Mesenchymal stem cell (in vitro differentiated cells and primary cell): ENCODE measurements around the gene HERPUD2.

Source experiments
- DNase-seq: peaks from one replicate; pipeline ENCODE4 v3.0.0-alpha.2; 2013
- H2AFZ ChIP-seq: one replicate; pipeline ENCODE4 v1.6.1; 2013; ENCODE audit warnings: low read depth, mild to moderate bottlenecking, control low read depth, inconsistent platforms, low read length, moderate library complexity
- H2AK5ac ChIP-seq: 2 replicates; pipeline ENCODE4 v1.6.1; 2013; ENCODE audit warnings: low read length, moderate library complexity, mild to moderate bottlenecking, inconsistent platforms; ENCODE audit not compliant: severe bottlenecking
- H2BK120ac ChIP-seq: one replicate; pipeline ENCODE4 v1.6.1; 2013; ENCODE audit warnings: low read depth, mild to moderate bottlenecking, inconsistent platforms, low read length, moderate library complexity
- H2BK12ac ChIP-seq, 2 experiments: one replicate each; pipeline ENCODE4 v1.6.1; 2013; ENCODE audit warnings: inconsistent platforms in 2 of 2, low read length in 2 of 2, mild to moderate bottlenecking in 2 of 2, moderate library complexity in 2 of 2, control low read depth in 1 of 2
- H2BK15ac ChIP-seq: one replicate; pipeline ENCODE4 v1.6.1; 2013; ENCODE audit warnings: mild to moderate bottlenecking, low read depth, inconsistent platforms; ENCODE audit not compliant: poor library complexity, severe bottlenecking
- H2BK5ac ChIP-seq: 2 replicates; pipeline ENCODE4 v1.6.1; 2013; ENCODE audit warnings: low read depth, mild to moderate bottlenecking, low read length, control low read depth, inconsistent platforms; ENCODE audit not compliant: poor library complexity, severe bottlenecking
- H3K14ac ChIP-seq, 2 experiments: one replicate each; pipeline ENCODE4 v1.6.1; 2013; ENCODE audit warnings: inconsistent platforms in 2 of 2, low read length in 2 of 2, control low read depth in 1 of 2, mild to moderate bottlenecking in 1 of 2, moderate library complexity in 1 of 2
- H3K18ac ChIP-seq, 2 experiments: one replicate each; pipeline ENCODE4 v1.6.1; 2013; ENCODE audit warnings: inconsistent platforms in 2 of 2, low read length in 2 of 2, control low read depth in 1 of 2, low read depth in 1 of 2, mild to moderate bottlenecking in 1 of 2
- H3K23ac ChIP-seq, 2 experiments: one replicate each; pipeline ENCODE4 v1.6.1; 2013; ENCODE audit warnings: inconsistent platforms in 2 of 2, low read length in 2 of 2, mild to moderate bottlenecking in 2 of 2, moderate library complexity in 2 of 2, control low read depth in 1 of 2
- H3K27ac ChIP-seq: 2 replicates; pipeline ENCODE4 v1.5.1; 2013; ENCODE audit warnings: mild to moderate bottlenecking, moderate library complexity, low read length, control low read depth, inconsistent platforms; ENCODE audit not compliant: poor library complexity, severe bottlenecking
- H3K27me3 ChIP-seq, 2 experiments: 2 replicates each; pipeline versions ENCODE4 v1.6.1 to v1.7.0; 2013; ENCODE audit warnings: low read length in 2 of 2, mild to moderate bottlenecking in 2 of 2, moderate library complexity in 2 of 2, control low read depth in 1 of 2, inconsistent platforms in 1 of 2; ENCODE audit not compliant: control insufficient read depth in 1 of 2, insufficient read depth in 1 of 2
- H3K36me3 ChIP-seq, 2 experiments: 2 replicates each; pipeline versions ENCODE4 v1.6.1 to v1.7.0; 2013; ENCODE audit warnings: low read length in 2 of 2, control low read depth in 1 of 2, inconsistent platforms in 1 of 2, low read depth in 1 of 2, mild to moderate bottlenecking in 1 of 2; ENCODE audit not compliant: insufficient read depth in 2 of 2, control insufficient read depth in 1 of 2
- H3K4ac ChIP-seq, 2 experiments: one replicate each; pipeline ENCODE4 v1.6.1; 2013; ENCODE audit warnings: inconsistent platforms in 2 of 2, low read length in 2 of 2, mild to moderate bottlenecking in 2 of 2, moderate library complexity in 2 of 2, control low read depth in 1 of 2, low read depth in 1 of 2
- H3K4me1 ChIP-seq: 2 replicates; pipeline ENCODE4 v1.6.1; 2013; ENCODE audit warnings: low read depth, low read length, control low read depth; ENCODE audit not compliant: control insufficient read depth, insufficient read depth
- H3K4me2 ChIP-seq: 2 replicates; pipeline ENCODE4 v1.6.1; 2013; ENCODE audit warnings: low read length, mild to moderate bottlenecking, inconsistent platforms; ENCODE audit not compliant: poor library complexity, severe bottlenecking
- H3K4me3 ChIP-seq, 2 experiments: 2 replicates each; pipeline versions ENCODE4 v1.5.1 to v1.7.0; 2013; ENCODE audit warnings: low read length in 2 of 2, mild to moderate bottlenecking in 2 of 2, control low read depth in 1 of 2, low read depth in 1 of 2; ENCODE audit not compliant: insufficient read depth in 1 of 2
- H3K79me1 ChIP-seq: replicated peaks from 2 replicates; pipeline ENCODE4 v1.6.1; 2013; ENCODE audit warnings: mild to moderate bottlenecking, control low read depth, low read length, inconsistent platforms; ENCODE audit not compliant: poor library complexity, severe bottlenecking
- H3K9ac ChIP-seq: 2 replicates; pipeline ENCODE4 v1.7.0; 2013; ENCODE audit warnings: mild to moderate bottlenecking, low read length, moderate library complexity
- H3K9me3 ChIP-seq: 2 replicates; pipeline ENCODE4 v1.7.0; 2013; ENCODE audit warnings: mild to moderate bottlenecking, low read length; ENCODE audit not compliant: control insufficient read depth
- H4K8ac ChIP-seq: one replicate; pipeline ENCODE4 v1.6.1; 2013; ENCODE audit warnings: inconsistent platforms, mild to moderate bottlenecking, low read length, moderate library complexity
- H4K91ac ChIP-seq: one replicate; pipeline ENCODE4 v1.6.1; 2013; ENCODE audit warnings: mild to moderate bottlenecking, low read length, inconsistent platforms
- WGBS: methylation state at CpG from one replicate; pipeline ENCODE4 v1.1.7; 2013; ENCODE audit warnings: mixed read lengths; 5-methylcytosine and 5-hydroxymethylcytosine counted together

The HERPUD2 gene

DNA sequence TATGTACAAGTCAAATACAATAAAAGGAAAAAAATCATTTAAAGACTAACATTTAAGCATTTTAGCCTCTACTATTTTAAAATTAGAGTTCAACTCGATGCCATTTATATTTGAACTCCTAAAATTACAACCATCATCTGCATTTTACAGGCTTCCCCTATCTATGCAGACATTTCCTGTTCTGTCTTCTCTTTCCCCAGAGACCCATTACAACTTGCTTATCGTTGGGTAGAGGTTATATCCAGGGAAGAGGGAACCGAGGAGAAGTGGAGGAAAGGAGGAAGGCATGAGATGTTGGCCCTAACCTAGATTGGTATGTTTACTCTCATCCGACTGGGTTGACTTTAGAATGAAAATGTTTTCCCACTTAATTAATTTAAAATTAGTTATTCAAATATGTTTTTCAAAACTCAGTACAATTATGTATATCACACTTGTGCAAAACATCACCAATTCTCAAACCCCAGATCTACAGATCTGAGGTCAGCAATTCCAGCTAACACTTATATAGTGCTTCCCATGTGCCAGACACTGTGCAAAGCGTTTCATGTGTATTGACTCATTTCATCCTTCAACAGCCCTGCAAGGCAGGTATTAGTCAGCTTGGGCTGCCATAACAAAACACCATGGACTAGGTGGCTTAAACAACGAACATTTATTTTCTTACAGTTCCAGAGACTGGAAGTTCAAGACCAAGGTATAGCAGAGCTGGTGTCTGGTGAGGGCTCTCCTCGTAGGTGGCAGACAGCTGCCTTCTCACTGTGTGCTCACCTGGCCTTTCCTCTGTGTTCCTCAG lies 27.3 kb upstream of the HERPUD2 start:
- Histone ChIP-seq H3K36me3 (no peaks in the 10 kb centered on the region), H3K27ac (no peak overlapping the region), H3K79me1 (no peaks in the 10 kb centered on the region), H3K4me3 (no peak overlapping the region), H3K27me3 (no peaks in the 10 kb centered on the region), H4K91ac (no peak overlapping the region), H2BK5ac (no peak overlapping the region), H3K23ac (no peak overlapping the region), H3K4ac (no peak overlapping the region), H3K18ac (no peak overlapping the region), H4K8ac (no peak overlapping the region), H2BK12ac (no peak overlapping the region), H3K14ac (no peak overlapping the region), H3K9ac (no peak overlapping the region), H2BK15ac (no peak overlapping the region), H2AK5ac (no peak overlapping the region), H2BK120ac (no peak overlapping the region), H3K4me1 (no peaks in the 10 kb centered on the region), H3K9me3 (no peaks in the 10 kb centered on the region), H2AFZ (no peak overlapping the region), H3K4me2 (no peak overlapping the region)
- no peak for DNase-seq
- WGBS: 65% methylated on average over 3 of the region's 7 CpGs

- DNase-seq: no peak
- 94% methylated on average over 1 of the region's 2 CpGs for WGBS
- Histone ChIP-seq H3K23ac (no peak overlapping the region), H3K9me3 (no peaks in the 10 kb centered on the region), H3K4me2 (no peak overlapping the region), H3K14ac (no peak overlapping the region), H3K27ac (no peak overlapping the region), H2BK5ac (no peak overlapping the region), H2BK12ac (peak overlapping the region in 1 of 2 experiments; percentile 13), H3K4me1 (no peaks in the 10 kb centered on the region), H2BK120ac (no peak overlapping the region), H4K8ac (no peak overlapping the region), H2BK15ac (no peak overlapping the region), H3K4ac (no peak overlapping the region), H2AFZ (no peak overlapping the region), H3K79me1 (no peaks in the 10 kb centered on the region), H3K18ac (peak overlapping the region in 1 of 2 experiments; percentile 50), H3K9ac (no peak overlapping the region), H2AK5ac (no peak overlapping the region), H3K36me3 (no peaks in the 10 kb centered on the region), H3K4me3 (no peak overlapping the region), H4K91ac (no peak overlapping the region), H3K27me3 (no peaks in the 10 kb centered on the region)
These were observed 26.4 kb upstream of the HERPUD2 start for GRCh38 chr7:35721288-35721687.

- no peak for DNase-seq
- H2BK12ac ChIP-seq: no peak overlapping the region
- H3K14ac ChIP-seq: no peak overlapping the region
- no peak overlapping the region for H4K91ac ChIP-seq
- H3K36me3 ChIP-seq: no peaks in the 10 kb centered on the region
- no peaks in the 10 kb centered on the region for H3K79me1 ChIP-seq
- no peaks in the 10 kb centered on the region for H3K27me3 ChIP-seq
- no peak overlapping the region for H3K9ac ChIP-seq
- no peak overlapping the region for H3K4me3 ChIP-seq
- H3K4me2 ChIP-seq: no peak overlapping the region
- no peak overlapping the region for H3K27ac ChIP-seq
- no peak overlapping the region for H2BK120ac ChIP-seq
- no peak overlapping the region for H3K23ac ChIP-seq
- no peaks in the 10 kb centered on the region for H3K4me1 ChIP-seq
- H2AFZ ChIP-seq: no peak overlapping the region
- no peak overlapping the region for H3K18ac ChIP-seq
- no peaks in the 10 kb centered on the region for H3K9me3 ChIP-seq
- H3K4ac ChIP-seq: no peak overlapping the region
- H2BK5ac ChIP-seq: no peak overlapping the region
- H2AK5ac ChIP-seq: no peak overlapping the region
- H2BK15ac ChIP-seq: no peak overlapping the region
- H4K8ac ChIP-seq: no peak overlapping the region
These were observed 25.9 kb upstream of the HERPUD2 start for GRCh38 chr7:35720849-35721248.

GRCh38 chr7:35720032-35720431 lies 25.1 kb upstream of the HERPUD2 start:
- no peaks in the 10 kb centered on the region for H3K9me3 ChIP-seq
- H3K36me3 ChIP-seq: no peaks in the 10 kb centered on the region
- no peak overlapping the region for H3K4me2 ChIP-seq
- H2BK12ac ChIP-seq: no peak overlapping the region
- no peak overlapping the region for H2BK5ac ChIP-seq
- H3K23ac ChIP-seq: no peak overlapping the region
- no peak overlapping the region for H2AFZ ChIP-seq
- H3K9ac ChIP-seq: no peak overlapping the region
- H3K27ac ChIP-seq: no peak overlapping the region
- no peak overlapping the region for H4K91ac ChIP-seq
- no peak overlapping the region for H3K18ac ChIP-seq
- H3K4me1 ChIP-seq: no peaks in the 10 kb centered on the region
- no peaks in the 10 kb centered on the region for H3K79me1 ChIP-seq
- H2AK5ac ChIP-seq: no peak overlapping the region
- H3K4me3 ChIP-seq: no peak overlapping the region
- 100% methylated on average over 1 of the region's 1 CpG for WGBS
- DNase-seq: no peak
- no peak overlapping the region for H2BK120ac ChIP-seq
- H3K14ac ChIP-seq: no peak overlapping the region
- H3K4ac ChIP-seq: no peak overlapping the region
- H3K27me3 ChIP-seq: no peaks in the 10 kb centered on the region
- no peak overlapping the region for H4K8ac ChIP-seq
- H2BK15ac ChIP-seq: no peak overlapping the region
